SK-N-SH treated with all-trans-retinoic acid at 6 μM for 48 hours (cell line): ENCODE results near the gene GLP1R.

ENCODE experiments used
- ARNTL ChIP-seq: fragments of 450-650 bp; formaldehyde crosslinking; IDR thresholded peaks from 2 replicates; pipeline ENCODE4 v1.5.0; 2020; ENCODE audit warnings: low read depth, mild to moderate bottlenecking, moderate library complexity, borderline replicate concordance
- CSDC2 ChIP-seq: fragments of 250-450 bp; sonication (Bioruptor Pico); IDR thresholded peaks from 2 replicates; pipeline ENCODE4 v1.5.0; 2020; ENCODE audit warnings: mild to moderate bottlenecking, moderate library complexity
- ESRRG ChIP-seq: fragments of 250-450 bp; sonication (Bioruptor Pico); IDR thresholded peaks from 2 replicates; pipeline ENCODE4 v1.6.1; 2021; ENCODE audit warnings: mild to moderate bottlenecking
- ISL1 ChIP-seq: fragments of 250-450 bp; sonication (Bioruptor Pico); IDR thresholded peaks from 2 replicates; pipeline ENCODE4 v2.1.2; 2022; ENCODE audit warnings: mild to moderate bottlenecking, moderate library complexity
- RARB ChIP-seq: fragments of 250-450 bp; sonication (Bioruptor Pico); IDR thresholded peaks from 2 replicates; pipeline ENCODE4 v1.8.0; 2021; ENCODE audit warnings: mild to moderate bottlenecking, moderate library complexity
- ZFP3 ChIP-seq: fragments of 250-450 bp; sonication (Bioruptor Pico); IDR thresholded peaks from 2 replicates; pipeline ENCODE4 v1.5.0; 2020; ENCODE audit warnings: mild to moderate bottlenecking, moderate library complexity
- ZNF565 ChIP-seq: fragments of 450-650 bp; formaldehyde crosslinking; conservative IDR thresholded peaks from 2 replicates; pipeline ENCODE4 v1.5.0; 2020; ENCODE audit warnings: low read depth, mild to moderate bottlenecking, moderate library complexity
- TF ChIP-seq, protein P1 (sequence below): fragments of 250-450 bp; sonication (Bioruptor Pico); IDR thresholded peaks from 2 replicates; pipeline ENCODE4 v1.8.0; 2021; ENCODE audit warnings: low read depth, mild to moderate bottlenecking, moderate library complexity, borderline replicate concordance

DNA sequence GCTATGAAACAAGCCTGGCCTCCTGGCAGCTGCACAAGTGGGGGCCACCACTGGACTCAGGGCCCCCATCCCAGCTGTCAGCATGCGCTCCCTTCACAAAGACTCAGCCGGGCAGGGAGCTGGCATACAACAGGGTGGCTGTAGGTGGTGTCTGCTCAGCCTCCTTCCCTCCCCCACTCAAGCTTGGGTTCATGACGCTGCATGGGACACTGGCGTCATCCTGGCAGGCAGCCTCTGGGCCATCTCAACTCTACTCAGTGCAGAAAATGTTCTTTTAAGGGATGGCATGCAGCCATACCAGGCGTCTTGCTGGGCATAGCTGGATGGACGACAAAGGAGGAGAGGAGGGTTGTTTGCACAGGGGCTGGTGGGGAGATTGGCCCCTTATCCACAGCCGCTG lies 35.9 kb downstream of the GLP1R start:
- TF ChIP-seq ESRRG (CRISPR knock-in tag): no peak
- TF ChIP-seq, protein P1, sequence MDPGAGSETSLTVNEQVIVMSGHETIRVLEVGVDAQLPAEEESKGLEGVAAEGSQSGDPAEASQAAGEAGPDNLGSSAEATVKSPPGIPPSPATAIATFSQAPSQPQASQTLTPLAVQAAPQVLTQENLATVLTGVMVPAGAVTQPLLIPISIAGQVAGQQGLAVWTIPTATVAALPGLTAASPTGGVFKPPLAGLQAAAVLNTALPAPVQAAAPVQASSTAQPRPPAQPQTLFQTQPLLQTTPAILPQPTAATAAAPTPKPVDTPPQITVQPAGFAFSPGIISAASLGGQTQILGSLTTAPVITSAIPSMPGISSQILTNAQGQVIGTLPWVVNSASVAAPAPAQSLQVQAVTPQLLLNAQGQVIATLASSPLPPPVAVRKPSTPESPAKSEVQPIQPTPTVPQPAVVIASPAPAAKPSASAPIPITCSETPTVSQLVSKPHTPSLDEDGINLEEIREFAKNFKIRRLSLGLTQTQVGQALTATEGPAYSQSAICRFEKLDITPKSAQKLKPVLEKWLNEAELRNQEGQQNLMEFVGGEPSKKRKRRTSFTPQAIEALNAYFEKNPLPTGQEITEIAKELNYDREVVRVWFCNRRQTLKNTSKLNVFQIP (CRISPR knock-in tag): no peak
- TF ChIP-seq ZNF565: no peak
- no peak for TF ChIP-seq ARNTL (CRISPR knock-in tag)
- no peak for TF ChIP-seq CSDC2 (CRISPR knock-in tag)
- TF ChIP-seq RARB (CRISPR knock-in tag): no peak
- no peak for TF ChIP-seq ZFP3
- no peak for TF ChIP-seq ISL1 (CRISPR knock-in tag)
